GM21360 (cell line): ENCODE measurements around the gene FAM13A.
"Not testable (repeated sequence)": the region's sequence is repeated elsewhere in the genome, so short reads cannot be mapped to it uniquely, and the experiment has no call there.

Source experiments
- ATAC-seq: cut with Tn5 transposase; IDR thresholded peaks from one replicate; pipeline ENCODE4 v1.9.1; 2021; ENCODE audit warnings: mild to moderate bottlenecking, moderate library complexity; ENCODE audit not compliant: unreplicated experiment

Gene FAM13A

GRCh38 chr4:89044147-89044900 is 12.7 kb downstream of the FAM13A start:
- no peak for ATAC-seq

- no peak for ATAC-seq
Observed at GRCh38 chr4:89042055-89042454, 14.9 kb downstream of the FAM13A start.

- no peak for ATAC-seq
Observed at GRCh38 chr4:89039730-89040338, 17.2 kb downstream of the FAM13A start.

- no peak for ATAC-seq
Observed at GRCh38 chr4:89036535-89036934, 20.4 kb downstream of the FAM13A start.

- no peak for ATAC-seq
Observed at GRCh38 chr4:89031272-89031671, 25.7 kb downstream of the FAM13A start.

- ATAC-seq: no peak
Observed at GRCh38 chr4:89029591-89029990, 27.4 kb downstream of the FAM13A start.

- ATAC-seq: no peak
Observed at GRCh38 chr4:89026542-89026941, 30.4 kb downstream of the FAM13A start.

GRCh38 chr4:89024051-89024675 is 32.8 kb downstream of the FAM13A start:
- peak; percentile 91 for ATAC-seq

- no peak for ATAC-seq
Observed at GRCh38 chr4:89023140-89023539, 33.8 kb downstream of the FAM13A start.

- no peak for ATAC-seq
Observed at GRCh38 chr4:89022426-89023128, 34.4 kb downstream of the FAM13A start.

- no peak for ATAC-seq
Observed at GRCh38 chr4:89021684-89022083, 35.3 kb downstream of the FAM13A start.

GRCh38 chr4:89021062-89021461 is 35.9 kb downstream of the FAM13A start:
- no peak for ATAC-seq

GRCh38 chr4:89014897-89015296 is 42.1 kb downstream of the FAM13A start:
- not testable (repeated sequence) for ATAC-seq

- ATAC-seq: no peak
Observed at GRCh38 chr4:89009761-89010369, 47.1 kb downstream of the FAM13A start.

GRCh38 chr4:89009115-89009514 is 47.9 kb downstream of the FAM13A start:
- no peak for ATAC-seq

GRCh38 chr4:89008166-89008565 is 48.8 kb downstream of the FAM13A start:
- no peak for ATAC-seq

- ATAC-seq: no peak
Observed at GRCh38 chr4:89007338-89007939, 49.5 kb downstream of the FAM13A start.

- ATAC-seq: no peak
Observed at GRCh38 chr4:89006307-89006706, 50.7 kb downstream of the FAM13A start.

GRCh38 chr4:89005066-89005465 is 51.9 kb downstream of the FAM13A start:
- ATAC-seq: not testable (repeated sequence)

- ATAC-seq: no peak
Observed at GRCh38 chr4:89001647-89002445, 55.1 kb downstream of the FAM13A start.
